HL-60 (cell line): ENCODE data around the gene BRF1.

ENCODE experiments used
- DNase-seq, 2 experiments: peaks; one replicate each; pipeline ENCODE4 v3.0.0-alpha.2; 2010 to 2020; ENCODE audit warnings: low read depth in 1 of 2, low spot score in 1 of 2
- H3K27ac ChIP-seq: fragments of 250-450 bp; sonication (Bioruptor Pico); replicated peaks from 2 replicates; pipeline ENCODE4 v1.5.1; 2020; ENCODE audit warnings: mild to moderate bottlenecking, moderate library complexity
- H3K27me3 ChIP-seq: fragments of 250-450 bp; sonication (Bioruptor Pico); 2 replicates; pipeline ENCODE4 v1.5.1; 2021; ENCODE audit warnings: mild to moderate bottlenecking, moderate library complexity; ENCODE audit not compliant: insufficient read depth, poor library complexity, severe bottlenecking
- H3K4me3 ChIP-seq: replicated peaks from 2 replicates; pipeline ENCODE4 v1.5.1; 2011; ENCODE audit warnings: mild to moderate bottlenecking, control low read depth, low read length; ENCODE audit not compliant: insufficient read depth
- CTCF ChIP-seq: IDR thresholded peaks from one replicate; pipeline ENCODE4 v1.5.1; 2011; ENCODE audit warnings: low read length, control low read depth, inconsistent platforms; ENCODE audit not compliant: insufficient read depth
- GABPA ChIP-seq: IDR thresholded peaks from 2 replicates; pipeline ENCODE4 v1.6.1; 2012; ENCODE audit warnings: low read depth
- POLR2AphosphoS5 ChIP-seq: IDR thresholded peaks from 2 replicates; pipeline ENCODE4 v1.6.1; 2012; ENCODE audit warnings: low read depth
- REST ChIP-seq: IDR thresholded peaks from 2 replicates; pipeline ENCODE4 v1.6.1; 2012; ENCODE audit warnings: low read depth; ENCODE audit not compliant: insufficient replicate concordance
- SPI1 ChIP-seq: IDR thresholded peaks from 2 replicates; pipeline ENCODE4 v1.6.1; 2012; ENCODE audit warnings: low read depth, mild to moderate bottlenecking, borderline replicate concordance

Gene BRF1

GRCh38 chr14:105200641-105201040 lies 100.2 kb downstream of the BRF1 start:
- Histone ChIP-seq H3K27me3 (peaks cover 33% of the 10 kb centered on the region), H3K27ac (no peak overlapping the region), H3K4me3 (no peak overlapping the region)
- DNase-seq, result no peak
- TF ChIP-seq CTCF, result no peak
- TF ChIP-seq GABPA, result no peak
- TF ChIP-seq SPI1, result no peak
- no peak for TF ChIP-seq POLR2AphosphoS5
- no peak for TF ChIP-seq REST

GRCh38 chr14:105200074-105200473 lies 100.7 kb downstream of the BRF1 start:
- Histone ChIP-seq H3K27ac (no peak overlapping the region), H3K27me3 (peaks cover 38% of the 10 kb centered on the region), H3K4me3 (no peak overlapping the region)
- TF ChIP-seq CTCF, result no peak
- TF ChIP-seq GABPA, result no peak
- no peak for TF ChIP-seq SPI1
- no peak for TF ChIP-seq REST
- TF ChIP-seq POLR2AphosphoS5, result no peak
- no peak for DNase-seq

GRCh38 chr14:105199093-105199492 lies 101.7 kb downstream of the BRF1 start:
- DNase-seq, result no peak
- Histone ChIP-seq H3K4me3 (no peak overlapping the region), H3K27me3 (peaks cover 46% of the 10 kb centered on the region), H3K27ac (no peak overlapping the region)
- no peak for TF ChIP-seq POLR2AphosphoS5
- no peak for TF ChIP-seq SPI1
- TF ChIP-seq CTCF, result no peak
- no peak for TF ChIP-seq REST
- TF ChIP-seq GABPA, result no peak
